Loucy (cell line): Measurements from ENCODE around the gene FRMD4A.

ENCODE experiments used
- H2AFZ ChIP-seq: fragments of 200-600 bp; sonication (generic); 2 replicates; pipeline ENCODE4 v1.6.0; 2016; ENCODE audit warnings: antibody characterized with exemption, mild to moderate bottlenecking, low read length, moderate library complexity
- H3F3A ChIP-seq: fragments of 200-600 bp; 2 replicates; pipeline ENCODE4 v1.6.0; 2016; ENCODE audit warnings: antibody characterized with exemption, low read depth, mild to moderate bottlenecking
- H3K27me3 ChIP-seq: fragments of 200-600 bp; sonication (generic); 2 replicates; pipeline ENCODE4 v1.6.1; 2014; ENCODE audit warnings: low read length, mild to moderate bottlenecking; ENCODE audit not compliant: insufficient read depth, poor library complexity, severe bottlenecking
- H3K36me3 ChIP-seq: fragments of 200-600 bp; sonication (generic); 2 replicates; pipeline ENCODE4 v1.6.1; 2016; ENCODE audit warnings: low read length; ENCODE audit not compliant: insufficient read depth
- H3K4me1 ChIP-seq: fragments of 200-600 bp; sonication (generic); 2 replicates; pipeline ENCODE4 v1.5.1; 2014; ENCODE audit warnings: low read length, mild to moderate bottlenecking; ENCODE audit not compliant: insufficient read depth, poor library complexity, severe bottlenecking
- H3K4me2 ChIP-seq: fragments of 200-600 bp; sonication (generic); 2 replicates; pipeline ENCODE4 v1.6.0; 2014; ENCODE audit warnings: antibody characterized with exemption, low read length, low read depth, mild to moderate bottlenecking; ENCODE audit not compliant: poor library complexity, severe bottlenecking
- H3K4me3 ChIP-seq: fragments of 200-600 bp; sonication (generic); 2 replicates; pipeline ENCODE4 v1.5.1; 2014; ENCODE audit warnings: low read length, mild to moderate bottlenecking, mixed read lengths; ENCODE audit not compliant: poor library complexity, severe bottlenecking
- H3K79me2 ChIP-seq: fragments of 200-600 bp; sonication (generic); 2 replicates; pipeline ENCODE4 v1.6.1; 2014; ENCODE audit warnings: low read length; ENCODE audit not compliant: insufficient read depth
- H3K9ac ChIP-seq: fragments of 200-600 bp; sonication (generic); 2 replicates; pipeline ENCODE4 v1.6.0; 2014; ENCODE audit warnings: mild to moderate bottlenecking, low read depth, low read length, moderate library complexity; ENCODE audit not compliant: poor library complexity, severe bottlenecking
- H3K9me2 ChIP-seq: fragments of 200-600 bp; sonication (generic); replicated peaks from 2 replicates; pipeline ENCODE4 v1.6.1; 2016; ENCODE audit warnings: low read depth, low read length, mixed read lengths
- H3K9me3 ChIP-seq: fragments of 200-600 bp; sonication (generic); 2 replicates; pipeline ENCODE4 v1.6.1; 2014; ENCODE audit warnings: mild to moderate bottlenecking, antibody characterized with exemption, low read length, low read depth; ENCODE audit not compliant: insufficient read depth
- H4K20me1 ChIP-seq: fragments of 200-600 bp; sonication (generic); 2 replicates; pipeline ENCODE4 v1.6.0; 2014; ENCODE audit warnings: antibody characterized with exemption, low read length, mild to moderate bottlenecking; ENCODE audit not compliant: insufficient read depth, poor library complexity, severe bottlenecking
- CTCF ChIP-seq: fragments of 200-600 bp; sonication (generic); conservative IDR thresholded peaks from 2 replicates; pipeline ENCODE4 v1.5.1; 2014; ENCODE audit warnings: mild to moderate bottlenecking, antibody characterized with exemption, low read length
- EZH2phosphoT487 ChIP-seq: fragments of 200-600 bp; IDR thresholded peaks from 2 replicates; pipeline ENCODE4 v1.6.1; 2018; ENCODE audit warnings: antibody characterized with exemption, mild to moderate bottlenecking, moderate library complexity, borderline replicate concordance

FRMD4A gene

GRCh38 chr10:14084875-14085274 is 245.8 kb downstream of the FRMD4A start:
- Histone ChIP-seq H3K79me2 (no peaks in the 10 kb centered on the region), H3K4me1 (no peaks in the 10 kb centered on the region), H3K4me2 (no peak overlapping the region), H3K36me3 (no peaks in the 10 kb centered on the region), H3K27me3 (no peaks in the 10 kb centered on the region), H2AFZ (no peak overlapping the region), H3K9me2 (no peaks in the 10 kb centered on the region), H3K9me3 (no peaks in the 10 kb centered on the region), H3K9ac (no peak overlapping the region), H4K20me1 (no peaks in the 10 kb centered on the region), H3K4me3 (no peak overlapping the region), H3F3A (no peaks in the 10 kb centered on the region)
- TF ChIP-seq EZH2phosphoT487 = no peak
- no peak for TF ChIP-seq CTCF

- no peak for TF ChIP-seq CTCF
- no peak for TF ChIP-seq EZH2phosphoT487
- H3K4me3 ChIP-seq = no peak overlapping the region
- no peak overlapping the region for H2AFZ ChIP-seq
- H3K9me3 ChIP-seq = no peaks in the 10 kb centered on the region; the same call in 1 of the 2 replicates
- no peaks in the 10 kb centered on the region for H4K20me1 ChIP-seq
- no peaks in the 10 kb centered on the region for H3K4me1 ChIP-seq
- H3K79me2 ChIP-seq = no peaks in the 10 kb centered on the region
- H3K36me3 ChIP-seq = no peaks in the 10 kb centered on the region
- no peaks in the 10 kb centered on the region for H3K27me3 ChIP-seq
- no peak overlapping the region for H3K4me2 ChIP-seq
- H3K9ac ChIP-seq = no peak overlapping the region
- H3K9me2 ChIP-seq = no peaks in the 10 kb centered on the region
- H3F3A ChIP-seq = no peaks in the 10 kb centered on the region
Observed at GRCh38 chr10:14080795-14081194, 249.9 kb downstream of the FRMD4A start.

- no peaks in the 10 kb centered on the region; the same call in 1 of the 2 replicates for H3K9me3 ChIP-seq
- TF ChIP-seq EZH2phosphoT487 = no peak
- no peak for TF ChIP-seq CTCF
- H3K4me1 ChIP-seq = no peaks in the 10 kb centered on the region
- no peaks in the 10 kb centered on the region for H3K79me2 ChIP-seq
- no peak overlapping the region for H3K4me3 ChIP-seq
- H2AFZ ChIP-seq = no peak overlapping the region
- no peaks in the 10 kb centered on the region for H4K20me1 ChIP-seq
- no peaks in the 10 kb centered on the region for H3F3A ChIP-seq
- H3K4me2 ChIP-seq = no peak overlapping the region
- no peaks in the 10 kb centered on the region for H3K36me3 ChIP-seq
- no peaks in the 10 kb centered on the region for H3K9me2 ChIP-seq
- H3K9ac ChIP-seq = no peak overlapping the region
- no peaks in the 10 kb centered on the region for H3K27me3 ChIP-seq
Observed at GRCh38 chr10:14077430-14077829, 253.3 kb downstream of the FRMD4A start.
